ENCODE measurements around the gene MGAT3. TPM values are rescaled to one million over a fixed set of nuclear protein-coding genes. Genes with fewer than 3 reads are reported as not detected.

MGAT3 gene
- polyA plus RNA-seq, 3 donors, result 0.03 TPM; not detected in 2

GRCh38 chr22:39536711-39537110 lies 79.9 kb downstream of the MGAT3 start:
- no peak overlapping the region for H3K27ac ChIP-seq (ENCODE audit: low read depth in 1 of 2, low read length in 2 of 2)
- no peaks in the 10 kb centered on the region for H3K9me3 ChIP-seq (replicated peaks in 1 of 2; ENCODE audit: control insufficient read depth in 1 of 2, insufficient read depth in 1 of 2, low read length in 2 of 2)
- Mint-ChIP-seq H3K4me3 (no peak overlapping the region), H3K4me1 (peaks cover 12% of the 10 kb centered on the region), H3K9me3 (no peaks in the 10 kb centered on the region), H3K27me3 (ENCODE audit: low read depth in 3 of 3) (peaks cover 3 to 8% (median 7%) of the 10 kb centered on the region in 3 donors), H3K36me3 (no peaks in the 10 kb centered on the region), H3K27ac (no peak overlapping the region)
- no peak overlapping the region for H3K4me2 ChIP-seq (replicated peaks; ENCODE audit: extremely low read depth, low read length, poor library complexity, severe bottlenecking)
- H4K20me1 ChIP-seq (ENCODE audit: insufficient read depth, low read length), result peaks cover under 1% of the 10 kb centered on the region
- intact Hi-C loops (cut with micrococcal nuclease), result loop anchor here (5.0 to 10.0 kb wide), 2 partner anchors 496 to 1098 kb away; partner anchors contain the start of gene MRTFA (in 1 of the 2)
- H3K79me2 ChIP-seq (ENCODE audit: insufficient read depth, low read length), result peaks cover 8% of the 10 kb centered on the region
- H3K4me1 ChIP-seq (ENCODE audit: control insufficient read depth in 1 of 2, insufficient read depth in 2 of 2, low read length in 2 of 2), result peaks cover 10 to 18% of the 10 kb centered on the region in 2 donors
- no peak overlapping the region for H3K9ac ChIP-seq (ENCODE audit: insufficient read depth, low read length, poor library complexity, severe bottlenecking)
- TF ChIP-seq, protein P1, sequence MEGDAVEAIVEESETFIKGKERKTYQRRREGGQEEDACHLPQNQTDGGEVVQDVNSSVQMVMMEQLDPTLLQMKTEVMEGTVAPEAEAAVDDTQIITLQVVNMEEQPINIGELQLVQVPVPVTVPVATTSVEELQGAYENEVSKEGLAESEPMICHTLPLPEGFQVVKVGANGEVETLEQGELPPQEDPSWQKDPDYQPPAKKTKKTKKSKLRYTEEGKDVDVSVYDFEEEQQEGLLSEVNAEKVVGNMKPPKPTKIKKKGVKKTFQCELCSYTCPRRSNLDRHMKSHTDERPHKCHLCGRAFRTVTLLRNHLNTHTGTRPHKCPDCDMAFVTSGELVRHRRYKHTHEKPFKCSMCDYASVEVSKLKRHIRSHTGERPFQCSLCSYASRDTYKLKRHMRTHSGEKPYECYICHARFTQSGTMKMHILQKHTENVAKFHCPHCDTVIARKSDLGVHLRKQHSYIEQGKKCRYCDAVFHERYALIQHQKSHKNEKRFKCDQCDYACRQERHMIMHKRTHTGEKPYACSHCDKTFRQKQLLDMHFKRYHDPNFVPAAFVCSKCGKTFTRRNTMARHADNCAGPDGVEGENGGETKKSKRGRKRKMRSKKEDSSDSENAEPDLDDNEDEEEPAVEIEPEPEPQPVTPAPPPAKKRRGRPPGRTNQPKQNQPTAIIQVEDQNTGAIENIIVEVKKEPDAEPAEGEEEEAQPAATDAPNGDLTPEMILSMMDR (IDR thresholded peaks at IDR 0.05), result no peak
- DNase-seq, result no peak
- H3K27me3 ChIP-seq (ENCODE audit: control insufficient read depth in 2 of 2, insufficient read depth in 2 of 2, low read length in 2 of 2), result no peaks in the 10 kb centered on the region
- H3K4me3 ChIP-seq (replicated peaks in 1 of 3; ENCODE audit: low read depth in 2 of 3, low read length in 3 of 3), result no peak overlapping the region
- 92% methylated on average over 8 of the region's 8 CpGs for WGBS (ENCODE audit: insufficient coverage)
- H2AFZ ChIP-seq (ENCODE audit: insufficient read depth, low read depth, low read length, poor library complexity, severe bottlenecking), result no peak overlapping the region
- H3K36me3 ChIP-seq (replicated peaks in 1 of 2; ENCODE audit: control insufficient read depth in 1 of 2, insufficient read depth in 2 of 2, low read length in 2 of 2), result no peaks in the 10 kb centered on the region

DNA sequence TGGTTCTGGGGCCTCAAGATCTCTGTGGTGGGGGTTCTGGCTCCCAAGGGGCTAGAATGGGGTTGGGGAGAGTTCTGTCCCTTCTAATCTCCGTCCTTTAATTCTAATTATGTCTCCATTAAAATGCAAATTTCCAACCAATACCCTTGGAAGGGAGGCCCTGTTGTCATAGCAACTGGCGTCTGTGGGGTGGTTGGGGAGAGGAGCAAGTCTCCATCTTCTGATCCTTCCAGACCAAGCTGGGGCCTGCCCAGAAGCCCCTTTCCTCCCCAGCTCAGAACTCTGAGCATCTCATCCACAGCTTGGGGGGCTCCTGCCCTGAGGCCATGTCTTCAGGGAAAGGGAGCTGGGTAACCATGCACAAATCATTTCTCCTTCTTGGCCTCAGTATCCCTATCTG lies 81.2 kb downstream of the MGAT3 start:
- Mint-ChIP-seq H3K9me3 (no peaks in the 10 kb centered on the region), H3K27me3 (ENCODE audit: low read depth in 3 of 3) (peaks cover 4 to 12% (median 10%) of the 10 kb centered on the region in 3 donors), H3K36me3 (no peaks in the 10 kb centered on the region), H3K4me1 (peaks cover 3% of the 10 kb centered on the region), H3K27ac (no peak overlapping the region), H3K4me3 (no peak overlapping the region)
- Histone ChIP-seq H3K27ac (ENCODE audit: low read depth in 1 of 2, low read length in 2 of 2) (no peak overlapping the region), H3K36me3 (replicated peaks in 1 of 2; ENCODE audit: control insufficient read depth in 1 of 2, insufficient read depth in 2 of 2, low read length in 2 of 2) (no peaks in the 10 kb centered on the region), H3K9me3 (replicated peaks in 1 of 2; ENCODE audit: control insufficient read depth in 1 of 2, insufficient read depth in 1 of 2, low read length in 2 of 2) (no peaks in the 10 kb centered on the region), H3K9ac (ENCODE audit: insufficient read depth, low read length, poor library complexity, severe bottlenecking) (no peak overlapping the region), H3K4me1 (ENCODE audit: control insufficient read depth in 1 of 2, insufficient read depth in 2 of 2, low read length in 2 of 2) (peaks cover 4 to 9% of the 10 kb centered on the region in 2 donors), H3K27me3 (ENCODE audit: control insufficient read depth in 2 of 2, insufficient read depth in 2 of 2, low read length in 2 of 2) (no peaks in the 10 kb centered on the region), H2AFZ (ENCODE audit: insufficient read depth, low read depth, low read length, poor library complexity, severe bottlenecking) (no peak overlapping the region), H3K4me2 (replicated peaks; ENCODE audit: extremely low read depth, low read length, poor library complexity, severe bottlenecking) (no peak overlapping the region), H3K4me3 (replicated peaks in 1 of 3; ENCODE audit: low read depth in 2 of 3, low read length in 3 of 3) (no peak overlapping the region), H4K20me1 (ENCODE audit: insufficient read depth, low read length) (no peaks in the 10 kb centered on the region), H3K79me2 (ENCODE audit: insufficient read depth, low read length) (no peaks in the 10 kb centered on the region)
- no CpG with 5 or more reads among the region's 2 CpGs for WGBS (ENCODE audit: insufficient coverage)
- no peak for DNase-seq
- TF ChIP-seq, protein P1 (IDR thresholded peaks at IDR 0.05), result no peak
- intact Hi-C loops (cut with micrococcal nuclease), result loop anchor here (5.0 to 10.0 kb wide), 2 partner anchors 494 to 1097 kb away; partner anchors contain the start of gene MRTFA (in 1 of the 2)

Other genes starting within 250 kb of the MGAT3 start
- gene PDGFB, start 212.0 kb upstream of the MGAT3 start, polyA plus RNA-seq, result under 1 TPM in 1 of 3 donors, not detected in 2; 0.15 TPM
- 1,000 to 10,000 TPM in 1 of 3 donors, 100 to 1,000 TPM in 2; 604 to 2,104 (median 698) TPM for gene RPL3, start 137.4 kb upstream of the MGAT3 start, polyA plus RNA-seq
- gene SYNGR1, start 107.0 kb upstream of the MGAT3 start, polyA plus RNA-seq, result 10 to 100 TPM; 18.0 to 54.9 (median 39.6) TPM
- 10 to 100 TPM in 1 of 3 donors, 1 to 10 TPM in 2; 3.2 to 26.9 (median 3.9) TPM for gene TAB1, start 57.2 kb upstream of the MGAT3 start, polyA plus RNA-seq
- 10 to 100 TPM in 2 of 3 donors, 1 to 10 TPM in 1; 9.4 to 14.0 (median 13.3) TPM for gene MIEF1, start 45.3 kb downstream of the MGAT3 start, polyA plus RNA-seq
- gene ATF4, start 63.5 kb downstream of the MGAT3 start, polyA plus RNA-seq, result 100 to 1,000 TPM in 1 of 3 donors, 10 to 100 TPM in 2; 55.1 to 606 (median 59.0) TPM
- gene RPS19BP1, start 75.7 kb downstream of the MGAT3 start, polyA plus RNA-seq, result 100 to 1,000 TPM in 1 of 3 donors, 10 to 100 TPM in 2; 59.9 to 106 (median 73.5) TPM
- under 1 TPM in 1 of 3 donors, not detected in 2; 0.04 TPM for gene CACNA1I, start 113.7 kb downstream of the MGAT3 start, polyA plus RNA-seq